ENCODE measurements around the gene MANEA.

The MANEA gene

DNA sequence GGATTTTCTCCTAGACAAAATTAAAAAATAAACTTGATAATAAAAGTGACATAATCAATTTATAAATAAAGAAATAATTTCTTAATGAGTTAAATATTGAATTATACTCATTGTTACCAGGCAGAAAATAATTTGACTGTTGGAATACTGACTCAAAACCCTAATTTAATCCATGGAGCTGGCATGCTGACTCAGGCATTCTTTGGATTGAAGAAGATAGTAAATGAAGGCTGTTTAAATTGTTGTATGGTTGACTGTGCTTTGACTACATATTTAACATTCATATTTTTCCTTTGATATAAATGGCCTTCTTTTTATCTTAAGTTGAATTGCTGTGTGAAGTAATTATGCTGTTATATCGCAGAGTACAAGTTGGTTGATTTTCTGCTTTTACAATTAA, 11.7 kb downstream of the MANEA start:
- no peak for DNase-seq (ENCODE audit: low read depth)

DNA sequence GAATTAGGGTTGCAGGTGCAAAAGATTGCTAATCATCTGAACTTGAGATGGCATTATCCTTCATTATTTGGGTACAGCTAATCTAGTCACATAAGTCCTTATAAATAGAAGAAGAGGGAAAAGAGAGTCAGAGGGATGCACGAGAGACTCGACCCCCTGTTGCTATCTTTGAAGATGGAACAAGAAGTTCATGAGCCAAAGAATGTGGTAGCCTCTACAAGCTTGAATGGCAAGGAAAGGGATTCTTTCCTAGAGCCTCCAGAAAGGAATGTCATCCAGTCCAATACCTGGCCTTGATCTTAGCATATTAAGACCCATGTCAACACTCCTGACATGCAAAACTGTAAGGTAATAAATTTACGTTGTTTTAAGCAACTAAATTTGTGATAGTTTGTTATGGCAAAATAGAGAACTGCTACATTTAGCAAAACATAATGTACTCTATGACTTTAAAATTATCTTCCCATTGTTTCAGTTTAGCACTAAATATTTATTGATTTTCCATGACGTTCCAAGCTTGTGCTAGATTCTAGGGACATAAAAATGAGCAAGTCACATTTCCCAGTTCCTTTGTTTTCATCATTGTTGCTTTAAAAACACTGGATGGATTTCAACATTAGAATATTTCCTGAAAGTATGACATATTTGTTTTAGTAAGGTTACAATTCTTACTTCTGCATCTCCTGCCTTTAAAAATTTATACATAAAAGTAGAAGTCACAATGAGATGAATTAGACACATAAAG, 12.7 kb downstream of the MANEA start:
- no peak for DNase-seq (ENCODE audit: low read depth)

GRCh38 chr6:95593025-95593424, 15.7 kb downstream of the MANEA start:
- no peak for DNase-seq (ENCODE audit: low read depth)

DNA sequence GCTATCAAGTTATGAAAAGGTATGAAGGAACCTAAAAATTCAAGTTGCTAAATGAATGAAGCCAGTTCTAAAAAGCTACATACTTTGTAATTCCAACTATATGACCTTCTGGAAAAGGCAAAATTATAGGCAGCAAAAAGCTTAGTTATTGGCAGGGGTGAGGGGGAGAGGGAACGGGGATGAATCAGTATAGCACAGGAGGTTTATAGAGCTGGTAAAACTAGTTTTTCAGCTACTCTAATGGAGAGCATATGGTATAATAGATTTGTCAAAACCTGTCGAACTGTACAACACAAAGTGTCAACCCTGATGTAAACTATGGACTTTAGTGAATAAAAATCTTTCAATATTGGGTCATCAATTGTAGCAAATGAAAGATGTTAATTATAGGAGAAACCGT, 18.7 kb downstream of the MANEA start:
- no peak for DNase-seq (ENCODE audit: low read depth)

DNA sequence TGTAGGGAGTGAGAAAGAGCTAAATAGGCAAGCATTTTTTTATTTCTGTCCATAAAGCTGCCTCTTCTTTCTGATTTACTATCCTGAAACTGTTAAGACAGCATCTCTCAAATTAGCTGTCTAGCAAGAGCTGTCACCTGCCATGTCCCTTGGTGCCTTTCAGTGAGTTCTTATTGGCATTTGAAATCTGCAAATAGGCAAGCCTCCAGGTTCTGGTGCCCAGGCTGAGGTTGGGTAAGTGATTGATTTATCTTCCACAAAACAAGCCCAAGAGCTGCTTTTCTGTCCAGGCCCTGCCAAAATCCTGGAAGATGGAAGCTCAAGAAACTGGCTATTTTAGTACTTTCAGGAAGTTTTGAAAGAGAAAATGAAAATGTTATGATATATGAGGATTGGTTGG, 22.4 kb downstream of the MANEA start:
- no peak for DNase-seq (ENCODE audit: low read depth)

DNA sequence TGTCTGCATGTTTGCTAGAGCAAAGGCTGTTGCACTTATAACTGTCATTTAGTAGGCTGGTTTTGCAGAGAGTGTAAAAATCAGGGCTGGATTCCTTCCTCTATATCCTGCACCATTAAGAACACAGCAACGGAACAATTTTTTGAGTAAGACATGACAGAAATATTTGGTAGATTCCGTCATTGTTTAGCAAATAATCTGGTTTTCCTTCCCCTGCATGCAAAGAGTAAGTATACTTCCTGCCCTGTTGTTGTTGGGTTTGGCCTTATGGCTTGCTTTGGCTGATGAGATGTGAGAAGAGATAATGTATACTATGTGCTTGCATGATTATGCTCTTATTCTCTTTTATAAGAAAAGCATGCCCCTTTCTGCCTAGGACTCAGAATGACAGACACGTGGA, 23.8 kb downstream of the MANEA start:
- DNase-seq (ENCODE audit: low read depth): no peak

- no peak for DNase-seq (ENCODE audit: low read depth)
Observed at GRCh38 chr6:95614094-95614493, 36.8 kb downstream of the MANEA start.

- DNase-seq (ENCODE audit: low read depth): no peak
Observed at GRCh38 chr6:95629551-95629950, 52.2 kb downstream of the MANEA start.

DNA sequence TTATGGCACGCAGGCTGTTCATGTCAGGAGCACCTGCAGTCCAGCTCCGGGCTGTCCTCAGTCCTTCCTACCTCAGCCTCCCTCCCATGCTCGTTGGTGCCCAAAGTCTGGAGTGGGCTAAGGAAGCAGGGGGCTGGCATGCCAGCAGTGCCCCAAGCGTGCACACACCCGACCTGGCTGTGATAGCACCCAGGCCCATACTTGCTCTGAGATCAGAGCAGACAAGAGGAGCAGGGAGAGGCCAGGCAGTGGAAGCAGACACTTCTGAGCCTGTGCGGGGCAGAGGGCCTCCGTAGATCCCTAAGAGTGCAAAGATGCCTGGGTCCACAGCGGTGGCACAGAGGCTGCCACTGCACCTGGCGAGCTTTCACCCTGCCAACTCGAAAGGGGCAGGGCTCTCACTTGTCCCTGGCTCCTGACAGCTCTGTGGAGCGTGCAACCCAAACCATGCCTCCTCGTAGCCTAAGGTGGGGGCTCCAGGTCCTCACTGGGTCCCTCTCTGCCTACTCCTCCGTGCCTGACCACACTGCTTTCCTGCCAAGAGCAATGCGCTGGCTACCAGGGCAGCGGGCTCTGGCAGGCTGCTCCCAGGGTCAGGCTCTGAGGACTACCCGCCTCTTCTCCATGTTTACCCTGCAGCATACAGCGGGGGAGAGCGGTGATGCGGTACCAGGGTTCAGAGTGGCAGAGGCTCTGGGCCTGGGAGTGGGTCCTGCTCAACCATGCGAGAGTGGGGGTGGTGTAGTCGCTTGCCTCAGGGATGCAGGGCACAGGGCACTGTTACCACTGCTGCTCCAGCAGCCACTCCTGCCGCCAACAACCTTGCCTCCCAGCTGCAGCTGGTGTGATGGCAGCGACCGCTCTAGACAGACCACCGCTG, 59.5 kb downstream of the MANEA start:
- no peak for DNase-seq (ENCODE audit: low read depth)

- no peak for DNase-seq (ENCODE audit: low read depth)
Observed at GRCh38 chr6:95648636-95649035, 71.3 kb downstream of the MANEA start.

DNA sequence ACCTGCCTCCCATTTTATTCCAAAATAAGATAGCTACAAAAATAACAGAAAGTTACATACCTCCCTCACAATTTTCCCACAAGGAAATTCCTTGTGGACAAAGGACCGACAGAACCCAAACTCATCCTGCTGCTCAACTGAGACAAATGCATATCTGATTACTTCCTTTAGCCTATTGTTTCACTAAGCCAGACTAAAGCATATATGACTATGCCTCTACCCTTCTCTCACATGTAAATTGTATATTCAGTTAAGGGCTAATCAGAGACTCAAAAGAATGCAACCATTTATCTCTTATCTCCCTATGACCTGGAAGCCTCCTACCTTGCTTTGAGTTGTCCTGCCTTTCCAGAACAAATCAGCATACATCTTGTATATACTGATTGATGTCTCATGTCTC, 72.1 kb downstream of the MANEA start:
- DNase-seq (ENCODE audit: low read depth): no peak

DNA sequence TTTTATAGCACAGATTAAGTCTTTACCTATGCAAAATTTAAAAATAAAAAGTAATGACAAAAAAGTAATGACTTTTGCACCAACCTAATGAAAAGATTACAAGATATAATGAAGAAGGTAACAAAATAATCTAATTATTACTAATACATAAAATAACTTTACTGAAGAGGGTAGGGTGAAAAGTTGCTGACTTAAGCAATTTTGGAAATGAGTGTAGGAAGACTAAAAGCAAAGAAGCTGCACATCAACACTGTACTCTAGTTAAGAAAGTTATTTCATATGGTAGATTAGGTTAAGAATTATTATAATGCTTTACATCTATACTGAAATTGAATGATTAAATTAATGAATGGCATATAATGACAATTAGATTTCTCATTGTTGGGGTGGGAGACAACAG, 76.8 kb downstream of the MANEA start:
- no peak for DNase-seq (ENCODE audit: low read depth)

- no peak for DNase-seq (ENCODE audit: low read depth)
Observed at GRCh38 chr6:95658886-95659285, 81.6 kb downstream of the MANEA start.

Data from fibroblast of the conjunctiva (primary cell).